Esophagus squamous epithelium (tissue), 4 donors: ENCODE results near the gene CAMK2N1.

Experiments
- POLR2A ChIP-seq, 4 donors: fragments of 450-650 bp; IDR thresholded peaks; one replicate each; pipeline ENCODE4 v1.6.1; 2017; ENCODE audit warnings: antibody characterized with exemption in 4 of 4, mild to moderate bottlenecking in 4 of 4, moderate library complexity in 3 of 4
- TF ChIP-seq, protein P1 (sequence below), 6 experiments: fragments of 450-650 bp in 4 of 6; fragments of 200-600 bp in 2 of 6; sonication (generic) in 2 of 6; IDR thresholded peaks; one replicate each; pipeline ENCODE4 v1.5.1; 2016 to 2019; ENCODE audit warnings: antibody characterized with exemption in 6 of 6, mild to moderate bottlenecking in 4 of 6, moderate library complexity in 4 of 6

GRCh38 chr1:20479840-20480239 is 6.2 kb downstream of the CAMK2N1 start:
- TF ChIP-seq, protein P1, sequence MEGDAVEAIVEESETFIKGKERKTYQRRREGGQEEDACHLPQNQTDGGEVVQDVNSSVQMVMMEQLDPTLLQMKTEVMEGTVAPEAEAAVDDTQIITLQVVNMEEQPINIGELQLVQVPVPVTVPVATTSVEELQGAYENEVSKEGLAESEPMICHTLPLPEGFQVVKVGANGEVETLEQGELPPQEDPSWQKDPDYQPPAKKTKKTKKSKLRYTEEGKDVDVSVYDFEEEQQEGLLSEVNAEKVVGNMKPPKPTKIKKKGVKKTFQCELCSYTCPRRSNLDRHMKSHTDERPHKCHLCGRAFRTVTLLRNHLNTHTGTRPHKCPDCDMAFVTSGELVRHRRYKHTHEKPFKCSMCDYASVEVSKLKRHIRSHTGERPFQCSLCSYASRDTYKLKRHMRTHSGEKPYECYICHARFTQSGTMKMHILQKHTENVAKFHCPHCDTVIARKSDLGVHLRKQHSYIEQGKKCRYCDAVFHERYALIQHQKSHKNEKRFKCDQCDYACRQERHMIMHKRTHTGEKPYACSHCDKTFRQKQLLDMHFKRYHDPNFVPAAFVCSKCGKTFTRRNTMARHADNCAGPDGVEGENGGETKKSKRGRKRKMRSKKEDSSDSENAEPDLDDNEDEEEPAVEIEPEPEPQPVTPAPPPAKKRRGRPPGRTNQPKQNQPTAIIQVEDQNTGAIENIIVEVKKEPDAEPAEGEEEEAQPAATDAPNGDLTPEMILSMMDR (IDR thresholded peaks at IDR 0.05) = no peak
- no peak for TF ChIP-seq POLR2A (IDR thresholded peaks at IDR 0.05)
